M059J (cell line): ENCODE results near the gene OLR1. TPM values are rescaled to one million over a fixed set of nuclear protein-coding genes. Genes with fewer than 3 reads are reported as not detected.
A peak's percentile ranks its signal among the peaks of the same experiment; 100 is the strongest.
"Not testable (repeated sequence)": the region's sequence is repeated elsewhere in the genome, so short reads cannot be mapped to it uniquely, and the experiment has no call there.

Source experiments
- DNase-seq: peaks from one replicate; pipeline ENCODE4 v3.0.0-alpha.2; 2012; ENCODE audit warnings: low read depth
- total RNA-seq: library from RNA; depleted of rRNA; stranded (reverse); fragments of >200 nt; shearing (Covaris generic); gene quantifications from 2 replicates; pipeline ENCODE4 v1.2.3, GENCODE V29; 2014; rRNA removed

Gene OLR1
- 5.3 and 5.5 TPM in 2 replicates for total RNA-seq

- DNase-seq = no peak
Observed at GRCh38 chr12:10171973-10172728, at the start of gene OLR1. OLR1 (minus strand) TSS chr12:10172132; CDS start chr12:10172077, 55 bp downstream.

GRCh38 chr12:10220398-10221077 lies 48.6 kb upstream of the OLR1 start:
- peak; percentile 23 for DNase-seq

- DNase-seq = no peak
Observed at GRCh38 chr12:10218021-10218420, 46.1 kb upstream of the OLR1 start.

DNA sequence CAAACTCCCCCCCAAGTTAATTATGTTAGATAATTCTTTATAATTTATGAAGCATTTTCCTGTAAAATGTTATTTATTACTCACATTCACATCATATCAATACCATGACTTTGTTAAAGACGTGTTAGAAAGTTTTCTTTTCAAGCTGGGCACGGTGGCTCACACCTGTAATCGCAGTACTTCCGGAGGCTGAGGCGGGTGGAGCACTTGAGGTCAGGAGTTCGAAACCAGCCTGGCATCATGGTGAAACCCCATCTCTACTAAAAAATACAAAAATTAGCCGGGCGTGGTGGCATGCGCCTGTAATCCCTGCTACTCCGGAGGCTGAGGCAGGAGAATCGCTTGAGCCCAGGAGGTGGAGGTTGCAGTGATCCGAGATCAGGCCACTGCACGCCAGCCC lies 44.0 kb upstream of the OLR1 start:
- not testable (repeated sequence) for DNase-seq

DNA sequence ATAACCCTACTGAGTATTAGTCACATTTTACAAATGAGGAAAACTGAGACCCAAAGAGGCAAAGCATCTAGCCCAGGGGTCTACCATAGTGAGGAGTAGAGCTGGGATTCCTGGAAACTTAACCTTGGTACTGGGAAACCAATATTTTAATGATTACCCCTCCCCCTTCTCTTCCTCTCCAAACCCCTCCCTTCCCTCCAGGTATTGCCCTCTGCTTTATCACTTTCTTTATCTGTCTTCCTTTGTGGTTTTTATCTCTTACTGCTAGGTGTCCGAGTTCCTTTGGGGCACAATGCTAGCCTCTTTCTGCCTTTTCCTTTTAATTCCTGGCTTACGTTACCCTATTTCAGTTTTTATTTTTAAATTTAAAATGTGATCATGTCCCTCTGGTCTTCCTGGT lies 43.5 kb upstream of the OLR1 start:
- no peak for DNase-seq

DNA sequence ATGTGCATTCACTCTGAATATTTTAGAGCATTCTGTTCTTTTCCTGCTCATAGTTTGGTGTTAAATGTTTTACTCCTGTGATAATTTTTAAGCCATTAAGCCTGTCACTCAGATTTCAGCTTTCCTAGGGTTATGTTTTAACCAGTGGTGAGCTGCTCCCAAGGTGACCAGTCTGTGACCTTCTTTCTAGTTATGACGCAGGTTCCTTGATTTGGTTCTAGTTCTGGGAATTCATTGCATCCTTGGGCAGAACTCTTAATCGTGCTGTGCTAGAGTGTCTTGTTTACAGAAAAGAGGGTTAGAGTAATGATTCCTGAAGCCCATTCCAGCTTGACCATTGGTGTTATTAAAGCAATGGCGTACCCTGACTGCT lies 42.9 kb upstream of the OLR1 start:
- peak; percentile 44 for DNase-seq

DNA sequence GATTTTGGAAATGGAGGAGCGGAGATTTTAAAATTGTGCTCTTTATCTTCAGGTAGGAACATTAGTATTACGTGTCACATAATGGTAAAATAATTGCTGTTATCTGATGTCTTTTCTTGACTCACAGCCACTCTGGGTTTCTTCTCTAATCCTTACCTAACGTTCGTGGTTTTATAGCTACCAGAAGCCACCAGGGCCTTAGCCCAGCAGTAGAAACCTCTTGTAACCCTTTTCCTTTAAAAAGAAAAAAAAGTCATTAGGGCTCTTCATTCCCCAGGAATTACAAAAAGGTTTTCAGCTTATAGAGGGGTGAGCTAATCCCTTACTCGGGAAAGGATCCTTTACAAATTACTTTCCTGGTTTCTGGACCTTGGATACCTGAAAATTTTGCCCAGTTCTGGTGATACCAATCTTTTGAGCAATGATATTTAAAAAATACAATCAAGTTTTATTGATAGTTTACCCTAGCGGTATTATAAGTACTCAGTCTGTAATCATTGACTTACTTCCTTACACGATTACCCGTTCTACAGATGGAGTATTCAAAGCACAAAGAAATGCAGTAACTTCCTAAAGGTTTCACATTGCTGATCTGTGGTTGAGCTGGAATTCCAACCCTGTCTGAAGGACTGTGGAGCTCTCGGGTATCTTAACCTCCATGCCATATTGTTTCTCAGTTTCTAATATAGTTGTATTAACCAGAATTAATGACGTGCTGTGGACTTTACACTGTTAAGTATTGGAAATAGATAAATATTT lies 42.4 kb upstream of the OLR1 start:
- DNase-seq = peak; percentile 76

- DNase-seq = peak; percentile 82
Observed at GRCh38 chr12:10213168-10214135, 41.5 kb upstream of the OLR1 start.

DNA sequence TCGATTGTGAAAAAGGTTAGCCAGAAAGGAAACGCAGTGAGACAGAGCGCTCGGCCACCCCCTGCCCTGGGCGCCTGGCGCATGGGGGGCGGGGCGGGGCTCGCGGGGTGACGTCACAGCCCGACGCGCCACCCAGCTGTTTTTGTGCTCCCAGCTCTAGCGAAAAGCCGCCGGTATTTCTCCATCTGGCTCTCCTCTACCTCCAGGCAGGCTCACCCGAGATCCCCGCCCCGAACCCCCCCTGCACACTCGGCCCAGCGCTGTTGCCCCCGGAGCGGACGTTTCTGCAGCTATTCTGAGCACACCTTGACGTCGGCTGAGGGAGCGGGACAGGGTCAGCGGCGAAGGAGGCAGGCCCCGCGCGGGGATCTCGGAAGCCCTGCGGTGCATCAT lies 40.8 kb upstream of the OLR1 start, which contains the start of gene GABARAPL1:
GABARAPL1 (plus strand) TSS at position 139 of the 393 bp plus-strand sequence; CDS start at position 392, 253 bp downstream.
- DNase-seq = peak; percentile 79

DNA sequence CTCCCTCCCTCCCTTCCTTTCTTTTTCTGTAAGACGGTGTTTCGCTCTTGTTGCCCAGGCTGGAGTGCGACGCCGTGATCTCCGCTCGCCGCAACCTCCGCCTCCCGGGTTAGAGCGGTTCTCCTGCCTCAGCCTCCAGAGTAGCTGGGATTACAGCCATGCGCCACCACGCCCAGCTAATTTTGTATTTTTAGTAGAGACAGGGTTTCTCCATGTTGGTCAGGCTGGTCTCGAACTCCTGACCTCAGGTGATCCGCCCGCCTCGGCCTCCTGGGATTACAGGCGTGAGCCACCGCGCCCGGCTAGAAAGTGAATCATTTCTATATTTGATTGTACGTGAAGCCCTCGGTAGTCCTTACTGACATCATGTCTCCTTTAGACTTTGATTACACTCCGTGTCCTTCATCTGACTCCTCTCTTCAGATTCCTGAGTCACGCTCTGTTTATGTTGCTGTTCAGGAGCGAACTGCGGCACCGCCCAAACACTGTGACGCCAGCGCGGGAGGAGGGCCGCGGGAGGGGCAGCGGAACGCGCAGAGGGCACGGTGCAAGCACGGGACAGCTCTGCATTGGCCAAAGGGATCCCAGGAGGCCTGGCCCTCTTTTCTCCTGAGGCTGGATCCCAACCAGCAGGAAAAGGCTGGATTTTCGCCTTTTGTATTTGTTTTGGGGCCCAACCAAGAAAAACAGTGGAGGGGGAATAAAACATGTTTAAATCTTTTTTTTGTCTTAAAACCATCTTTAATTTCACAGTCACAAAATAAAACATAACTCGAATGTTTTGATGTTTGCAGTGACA lies 40.2 kb upstream of the OLR1 start:
- peak; percentile 99 for DNase-seq

- DNase-seq = peak; percentile 24
Observed at GRCh38 chr12:10211101-10211939, 39.4 kb upstream of the OLR1 start.

DNA sequence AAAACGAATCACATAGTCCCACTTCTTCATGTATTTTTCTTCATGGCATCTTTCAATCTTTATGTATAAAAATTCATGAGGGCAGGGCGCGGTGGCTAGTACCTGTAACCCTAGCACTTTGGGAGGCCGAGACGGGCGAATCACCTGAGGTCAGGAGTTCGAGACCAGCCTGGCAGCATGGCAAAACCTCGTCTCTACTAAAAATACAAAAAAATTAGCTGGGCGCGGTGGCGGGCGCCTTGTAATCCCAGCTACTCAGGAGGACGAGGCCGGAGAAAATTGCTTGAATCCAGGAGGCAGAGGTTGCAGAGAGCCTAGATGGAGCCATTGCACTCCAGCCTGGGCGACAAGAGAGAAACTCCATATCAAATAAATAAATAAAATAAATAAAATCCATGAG lies 38.3 kb upstream of the OLR1 start:
- no peak for DNase-seq

- DNase-seq = no peak
Observed at GRCh38 chr12:10207136-10207535, 35.2 kb upstream of the OLR1 start.

- DNase-seq = peak; percentile 90
Observed at GRCh38 chr12:10205220-10205807, 33.4 kb upstream of the OLR1 start.

- DNase-seq = not testable (repeated sequence)
Observed at GRCh38 chr12:10204495-10204894, 32.6 kb upstream of the OLR1 start.

- peak; percentile 36 for DNase-seq
Observed at GRCh38 chr12:10197879-10198278, 25.9 kb upstream of the OLR1 start.

DNA sequence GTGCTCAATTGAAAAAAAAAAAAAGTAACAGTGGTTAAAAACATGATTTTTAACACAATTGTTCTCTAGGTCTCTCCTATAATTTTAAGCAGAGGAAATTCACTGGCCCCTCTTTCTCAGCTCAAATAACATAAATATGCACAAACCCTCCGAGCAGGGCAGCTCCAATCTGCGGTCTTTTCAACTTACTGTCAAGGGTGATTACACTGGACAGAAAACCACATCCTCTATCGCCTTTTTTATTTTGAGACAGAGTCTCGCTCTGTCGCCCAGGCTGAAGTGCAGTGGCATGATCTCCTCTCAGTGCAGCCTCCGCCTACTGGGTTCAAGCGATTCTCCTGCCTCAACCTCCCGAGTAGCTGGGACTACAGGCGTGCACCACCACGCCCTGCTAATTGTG lies 24.3 kb upstream of the OLR1 start:
- DNase-seq = peak; percentile 36

DNA sequence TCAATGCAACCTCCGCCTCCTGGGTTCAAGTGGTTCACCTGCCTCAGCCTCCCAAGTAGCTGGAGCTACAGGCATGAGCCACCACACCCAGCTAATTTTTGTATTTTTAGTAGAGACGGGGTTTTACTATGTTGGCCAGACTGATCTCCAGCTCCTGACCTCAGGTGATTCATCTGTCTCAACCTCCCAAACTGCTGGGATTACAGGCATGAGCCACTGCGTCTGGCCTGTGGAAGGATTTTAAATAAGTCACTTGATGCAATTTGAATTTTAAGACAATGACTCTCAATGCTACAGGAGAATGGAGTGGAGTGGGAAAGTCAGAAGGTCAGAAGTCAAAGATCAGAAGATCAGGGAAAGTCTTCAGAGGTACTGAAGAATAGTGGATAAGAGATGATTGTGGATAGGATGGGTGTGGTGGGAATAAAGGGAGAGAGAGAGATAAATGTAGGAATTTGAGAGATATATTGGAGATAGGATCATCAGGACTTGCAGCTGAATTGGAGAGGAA lies 22.3 kb upstream of the OLR1 start:
- peak; percentile 77 for DNase-seq

GRCh38 chr12:10191865-10192264 lies 19.9 kb upstream of the OLR1 start:
- peak; percentile 94 for DNase-seq
